ENCODE data around the gene PCED1B. TPM values are rescaled to one million over a fixed set of nuclear protein-coding genes. Genes with fewer than 3 reads are reported as not detected.

Gene PCED1B
- total and polyA plus RNA-seq, 2 donors (not counting 1 experiment from before 2014, with no cell fraction given) = 26.2 to 45.8 TPM

DNA sequence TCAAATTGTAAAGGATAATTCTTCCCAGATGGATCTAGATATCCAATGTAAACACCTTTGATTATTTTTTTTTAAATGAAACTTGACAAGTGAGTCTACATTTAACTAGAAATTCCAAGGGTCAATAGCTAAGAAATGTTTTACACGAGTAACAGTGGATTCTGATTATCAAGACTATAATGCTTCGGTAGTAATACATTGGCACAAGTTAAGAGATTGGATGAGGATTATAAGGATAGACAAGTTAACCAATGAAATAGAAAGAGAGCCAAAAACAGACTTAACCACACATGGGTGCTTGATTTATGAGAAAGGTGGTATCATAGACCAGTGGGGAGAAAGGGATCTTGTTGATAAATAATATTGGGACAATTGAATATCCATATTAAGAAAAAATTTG, 40.3 kb upstream of the PCED1B start:
- Histone ChIP-seq H3K79me2 (ENCODE audit: control insufficient read depth, insufficient read depth, low read length) (no peaks in the 10 kb centered on the region), H3K9me3 (ENCODE audit: control extremely low read depth in 1 of 3, control insufficient read depth in 2 of 3, insufficient read depth in 1 of 3, low read length in 2 of 3) (no peaks in the 10 kb centered on the region), H4K20me1 (ENCODE audit: control insufficient read depth, insufficient read depth, low read length, poor library complexity, severe bottlenecking) (no peaks in the 10 kb centered on the region), H3K4me3 (ENCODE audit: control extremely low read depth in 1 of 5, extremely low read depth in 1 of 5, insufficient read depth in 1 of 5, low read depth in 2 of 5, low read length in 4 of 5) (no peak overlapping the region), H3K9ac (ENCODE audit: low read length) (no peak overlapping the region), H3K27me3 (replicated peaks in 1 of 4; ENCODE audit: control extremely low read depth in 1 of 4, control insufficient read depth in 3 of 4, insufficient read depth in 4 of 4, low read length in 3 of 4) (no peaks in the 10 kb centered on the region), H3K36me3 (replicated peaks in 1 of 2; ENCODE audit: control extremely low read depth in 1 of 2, control insufficient read depth in 1 of 2, extremely low read depth in 1 of 2, insufficient read depth in 2 of 2, low read length in 1 of 2) (no peaks in the 10 kb centered on the region), H2AFZ (ENCODE audit: insufficient read depth, low read depth, low read length, poor library complexity, severe bottlenecking) (no peak overlapping the region), H3K4me1 (ENCODE audit: control insufficient read depth in 2 of 2, insufficient read depth in 2 of 2, low read length in 2 of 2) (no peaks in the 10 kb centered on the region), H3K27ac (ENCODE audit: low read length in 2 of 2) (no peak overlapping the region), H3K4me2 (replicated peaks; ENCODE audit: low read depth, low read length, poor library complexity, severe bottlenecking) (no peak overlapping the region)
- ChIA-PET CTCF (interaction anchor here (2.6 kb wide), 1 partner anchor 359 kb away, joined by 8 read pairs; no protein-coding TSS in a partner anchor), POLR2A (no interaction called here)
- no CpG with 5 or more reads among the region's 2 CpGs for WGBS (ENCODE audit: insufficient coverage)
- ATAC-seq (ENCODE audit: low read depth) (no peak), DNase-seq (no peak)
- Mint-ChIP-seq H3K4me3 (no peak overlapping the region), H3K4me1 (peaks cover 3% of the 10 kb centered on the region), H3K27ac (no peak overlapping the region), H3K27me3 (no peaks in the 10 kb centered on the region), H3K9me3 (ENCODE audit: insufficient read depth) (no peaks in the 10 kb centered on the region)
- intact Hi-C loops (cut with micrococcal nuclease) = no loop called here
- no peak for TF ChIP-seq EZH2 (IDR thresholded peaks at IDR 0.05; ENCODE audit: borderline replicate concordance, insufficient read depth, low read depth, low read length, poor library complexity, severe bottlenecking)
- TF ChIP-seq, protein P1, sequence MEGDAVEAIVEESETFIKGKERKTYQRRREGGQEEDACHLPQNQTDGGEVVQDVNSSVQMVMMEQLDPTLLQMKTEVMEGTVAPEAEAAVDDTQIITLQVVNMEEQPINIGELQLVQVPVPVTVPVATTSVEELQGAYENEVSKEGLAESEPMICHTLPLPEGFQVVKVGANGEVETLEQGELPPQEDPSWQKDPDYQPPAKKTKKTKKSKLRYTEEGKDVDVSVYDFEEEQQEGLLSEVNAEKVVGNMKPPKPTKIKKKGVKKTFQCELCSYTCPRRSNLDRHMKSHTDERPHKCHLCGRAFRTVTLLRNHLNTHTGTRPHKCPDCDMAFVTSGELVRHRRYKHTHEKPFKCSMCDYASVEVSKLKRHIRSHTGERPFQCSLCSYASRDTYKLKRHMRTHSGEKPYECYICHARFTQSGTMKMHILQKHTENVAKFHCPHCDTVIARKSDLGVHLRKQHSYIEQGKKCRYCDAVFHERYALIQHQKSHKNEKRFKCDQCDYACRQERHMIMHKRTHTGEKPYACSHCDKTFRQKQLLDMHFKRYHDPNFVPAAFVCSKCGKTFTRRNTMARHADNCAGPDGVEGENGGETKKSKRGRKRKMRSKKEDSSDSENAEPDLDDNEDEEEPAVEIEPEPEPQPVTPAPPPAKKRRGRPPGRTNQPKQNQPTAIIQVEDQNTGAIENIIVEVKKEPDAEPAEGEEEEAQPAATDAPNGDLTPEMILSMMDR (IDR thresholded peaks at IDR 0.05) = no peak

DNA sequence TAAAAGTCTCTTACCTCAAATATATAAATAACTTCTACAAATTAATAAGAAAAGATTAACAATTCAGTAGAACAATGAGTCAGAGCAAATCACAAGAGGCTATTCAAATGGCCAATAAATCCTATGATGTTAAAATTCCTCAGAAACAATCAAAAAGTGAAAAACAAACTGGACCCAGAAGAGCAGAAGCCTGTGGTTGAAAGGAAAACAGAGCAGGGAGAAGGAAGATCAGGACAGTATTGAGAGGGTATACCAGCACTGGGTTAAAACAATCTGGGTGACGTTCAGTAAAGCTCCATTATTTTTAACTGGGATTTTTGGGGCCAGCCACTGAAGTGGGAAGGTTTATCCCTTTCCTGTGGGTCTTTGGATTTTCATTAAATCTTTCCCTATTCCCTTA, 39.7 kb upstream of the PCED1B start:
- H3K9me3 ChIP-seq (ENCODE audit: control extremely low read depth in 1 of 3, control insufficient read depth in 2 of 3, insufficient read depth in 1 of 3, low read length in 2 of 3) = no peaks in the 10 kb centered on the region
- H3K79me2 ChIP-seq (ENCODE audit: control insufficient read depth, insufficient read depth, low read length) = no peaks in the 10 kb centered on the region
- Mint-ChIP-seq H3K4me1 (peaks cover 3% of the 10 kb centered on the region), H3K4me3 (no peak overlapping the region), H3K27me3 (no peaks in the 10 kb centered on the region), H3K27ac (no peak overlapping the region), H3K9me3 (ENCODE audit: insufficient read depth) (no peaks in the 10 kb centered on the region)
- CTCF ChIA-PET = interaction anchor here (1.1 kb wide), 1 partner anchor 369 kb away, joined by 4 read pairs; no protein-coding TSS in a partner anchor
- no peak overlapping the region for H3K27ac ChIP-seq (ENCODE audit: low read length in 2 of 2)
- TF ChIP-seq, protein P1 (IDR thresholded peaks at IDR 0.05) = no peak
- no peak for TF ChIP-seq EZH2 (IDR thresholded peaks at IDR 0.05; ENCODE audit: borderline replicate concordance, insufficient read depth, low read depth, low read length, poor library complexity, severe bottlenecking)
- H3K4me2 ChIP-seq (replicated peaks; ENCODE audit: low read depth, low read length, poor library complexity, severe bottlenecking) = no peak overlapping the region
- no peaks in the 10 kb centered on the region for H4K20me1 ChIP-seq (ENCODE audit: control insufficient read depth, insufficient read depth, low read length, poor library complexity, severe bottlenecking)
- POLR2A ChIA-PET = no interaction called here
- no peak for ATAC-seq (ENCODE audit: low read depth)
- no peak overlapping the region for H3K9ac ChIP-seq (ENCODE audit: low read length)
- no peak overlapping the region for H3K4me3 ChIP-seq (ENCODE audit: control extremely low read depth in 1 of 5, extremely low read depth in 1 of 5, insufficient read depth in 1 of 5, low read depth in 2 of 5, low read length in 4 of 5)
- H3K36me3 ChIP-seq (replicated peaks in 1 of 2; ENCODE audit: control extremely low read depth in 1 of 2, control insufficient read depth in 1 of 2, extremely low read depth in 1 of 2, insufficient read depth in 2 of 2, low read length in 1 of 2) = no peaks in the 10 kb centered on the region
- no peak for DNase-seq
- intact Hi-C loops (cut with micrococcal nuclease) = no loop called here
- H3K4me1 ChIP-seq (ENCODE audit: control insufficient read depth in 2 of 2, insufficient read depth in 2 of 2, low read length in 2 of 2) = no peaks in the 10 kb centered on the region
- no peak overlapping the region for H2AFZ ChIP-seq (ENCODE audit: insufficient read depth, low read depth, low read length, poor library complexity, severe bottlenecking)
- no CpG with 5 or more reads among the region's 1 CpG for WGBS (ENCODE audit: insufficient coverage)
- H3K27me3 ChIP-seq (replicated peaks in 1 of 4; ENCODE audit: control extremely low read depth in 1 of 4, control insufficient read depth in 3 of 4, insufficient read depth in 4 of 4, low read length in 3 of 4) = no peaks in the 10 kb centered on the region
